ENCODE results near the gene PTPRE.

- TF ChIP-seq CTCF (conservative IDR thresholded peaks at IDR 0.05) = no peak
- TF ChIP-seq EZH2 (IDR thresholded peaks at IDR 0.05; ENCODE audit: low read depth) = no peak
Observed at GRCh38 chr10:127871631-127872010, 35.3 kb upstream of the PTPRE start.
